Thoracic aorta (tissue), 2 donors: ENCODE measurements around the gene IFI35. TPM values are rescaled to one million over a fixed set of nuclear protein-coding genes. Genes with fewer than 3 reads are reported as not detected.

Experiments
- ATAC-seq: fragments of 150-250 bp; one replicate; pipeline ENCODE4 v1.8.0; 2017; ENCODE audit warnings: low read depth; ENCODE audit not compliant: insufficient number of reproducible peaks, low FRiP score
- DNase-seq: peaks from one replicate; pipeline ENCODE4 v3.0.0-alpha.2; 2020; ENCODE audit warnings: low spot score
- H3K27ac ChIP-seq, 2 donors: fragments of 200-600 bp; sonication (generic); 1 replicate in 1 of 2; 2 replicates in 1 of 2; pipeline ENCODE4 v1.5.1; 2016; ENCODE audit warnings: mild to moderate bottlenecking in 2 of 2, moderate library complexity in 2 of 2
- H3K27me3 ChIP-seq: fragments of 200-600 bp; sonication (generic); replicated peaks from 2 replicates; pipeline ENCODE4 v1.6.0; 2016; ENCODE audit warnings: mild to moderate bottlenecking; ENCODE audit not compliant: insufficient read depth
- H3K36me3 ChIP-seq: fragments of 200-600 bp; sonication (generic); one replicate; pipeline ENCODE4 v1.5.1; 2016
- H3K4me1 ChIP-seq, 2 donors: fragments of 200-600 bp; sonication (generic); 1 replicate in 1 of 2; 2 replicates in 1 of 2; pipeline versions ENCODE4 v1.5.1 to v1.6.0; 2016; ENCODE audit warnings: low read depth in 2 of 2, mild to moderate bottlenecking in 1 of 2; ENCODE audit not compliant: control insufficient read depth in 1 of 2
- H3K4me3 ChIP-seq: fragments of 200-600 bp; sonication (generic); 2 replicates; pipeline ENCODE4 v1.5.1; 2016; ENCODE audit warnings: mild to moderate bottlenecking
- H3K9me3 ChIP-seq: fragments of 200-600 bp; sonication (generic); 2 replicates; pipeline ENCODE4 v1.5.1; 2016
- CTCF ChIP-seq: fragments of 200-600 bp; sonication (generic); IDR thresholded peaks from one replicate; pipeline ENCODE4 v1.5.1; 2019; ENCODE audit warnings: antibody characterized with exemption
- total RNA-seq, 2 donors: library from RNA; depleted of rRNA; stranded (reverse); fragments of >200 nt; gene quantifications; one replicate each; pipeline versions ENCODE4 v1.1.0 to v1.2.3, GENCODE V29; 2016

The IFI35 gene
- total RNA-seq, 2 donors from 2014 or later: 34.4 to 34.8 TPM

- H3K4me3 ChIP-seq: no peak overlapping the region
- no peaks in the 10 kb centered on the region for H3K27me3 ChIP-seq
- ATAC-seq (no peak), DNase-seq (no peak)
- H3K4me1 ChIP-seq: no peaks in the 10 kb centered on the region
- no peaks in the 10 kb centered on the region for H3K9me3 ChIP-seq
- peaks cover 12% of the 10 kb centered on the region for H3K36me3 ChIP-seq
- no peak overlapping the region for H3K27ac ChIP-seq
- no peak for TF ChIP-seq CTCF
These were observed 6.7 kb downstream of the IFI35 start for GRCh38 chr17:43013296-43013695.

- H3K4me3 ChIP-seq: no peak overlapping the region
- H3K9me3 ChIP-seq: no peaks in the 10 kb centered on the region
- ATAC-seq (no peak), DNase-seq (no peak)
- H3K4me1 ChIP-seq: no peaks in the 10 kb centered on the region
- peaks cover 12% of the 10 kb centered on the region for H3K36me3 ChIP-seq
- H3K27me3 ChIP-seq: no peaks in the 10 kb centered on the region
- no peak for TF ChIP-seq CTCF
- H3K27ac ChIP-seq: peak overlapping the region in 1 of 2 donors; percentile 13
These were observed 7.5 kb downstream of the IFI35 start for GRCh38 chr17:43014020-43014648.

GRCh38 chr17:43014649-43015542, 8.3 kb downstream of the IFI35 start:
- no peaks in the 10 kb centered on the region for H3K27me3 ChIP-seq
- H3K36me3 ChIP-seq: peaks cover 12% of the 10 kb centered on the region
- no peak for TF ChIP-seq CTCF
- DNase-seq (no peak), ATAC-seq (no peak)
- peak overlapping the region in 1 of 2 donors; percentile 13 for H3K27ac ChIP-seq
- H3K9me3 ChIP-seq: no peaks in the 10 kb centered on the region
- peaks cover 6% of the 10 kb centered on the region in 2 donors for H3K4me1 ChIP-seq
- no peak overlapping the region for H3K4me3 ChIP-seq

GRCh38 chr17:43015579-43015978, 9.0 kb downstream of the IFI35 start:
- peaks cover 12 to 13% of the 10 kb centered on the region in 2 donors for H3K4me1 ChIP-seq

More at GRCh38 chr17:43015579-43015978, 9.0 kb downstream of the IFI35 start:
- H3K4me3 ChIP-seq: no peak overlapping the region
- no peak for TF ChIP-seq CTCF
- DNase-seq (no peak), ATAC-seq (no peak)
- H3K27ac ChIP-seq: no peak overlapping the region
- H3K27me3 ChIP-seq: no peaks in the 10 kb centered on the region
- peaks cover 12% of the 10 kb centered on the region for H3K36me3 ChIP-seq
- no peaks in the 10 kb centered on the region for H3K9me3 ChIP-seq
